ENCODE measurements around the gene SLC44A5. TPM values are rescaled to one million over a fixed set of nuclear protein-coding genes. Genes with fewer than 3 reads are reported as not detected.

SLC44A5 gene
- polyA plus RNA-seq, 2 of the 4 experiments (the other 2 are of a cell fraction): 0.10 to 1.5 TPM

DNA sequence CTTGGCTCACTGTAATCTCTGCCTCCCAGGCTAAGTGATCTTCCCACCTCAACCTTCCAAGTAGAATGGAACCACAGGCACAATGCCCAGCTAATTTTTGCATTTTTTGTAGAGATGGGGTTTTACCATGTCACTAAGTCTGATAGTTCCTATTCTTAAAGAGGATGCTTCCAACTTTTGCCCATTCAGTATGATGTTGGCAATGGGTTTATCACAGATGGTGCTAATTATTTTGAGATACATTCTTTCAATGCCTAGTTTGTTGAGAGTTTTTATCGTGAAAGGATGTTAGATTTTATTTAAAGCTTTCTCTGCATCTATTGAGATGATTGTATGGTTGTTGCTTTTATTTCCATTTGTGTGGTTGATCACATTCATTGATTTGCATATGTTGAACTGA is 103.9 kb downstream of the SLC44A5 start:
- DNase-seq (ENCODE audit: low read depth in 1 of 2, low spot score in 1 of 2): no peak
- ATAC-seq: no peak
- Histone ChIP-seq H3K4me2 (no peak overlapping the region), H3K4me1 (no peaks in the 10 kb centered on the region), H3K27ac (no peak overlapping the region), H3K4me3 (no peak overlapping the region), H3K9me3 (no peaks in the 10 kb centered on the region)
- ChIA-PET POLR2A (no interaction called here), CTCF (no interaction called here)
- WGBS (ENCODE audit: missing lambda C conversion rate): 5% methylated on average over 1 of the region's 1 CpG
- FAIRE-seq: no peak
- no peak for TF ChIP-seq POLR2A (IDR thresholded peaks at IDR 0.05; ENCODE audit: low read length)
- no peak for TF ChIP-seq HOXB13 (CRISPR knock-in tag; IDR thresholded peaks at IDR 0.05; ENCODE audit: low read depth)
- TF ChIP-seq ZC3H11A (IDR thresholded peaks at IDR 0.05): no peak
- TF ChIP-seq HMGXB4 (CRISPR knock-in tag; IDR thresholded peaks at IDR 0.05; ENCODE audit: borderline replicate concordance): no peak
- TF ChIP-seq MYC (IDR thresholded peaks at IDR 0.05; ENCODE audit: borderline replicate concordance, low read length): no peak
- TF ChIP-seq KDM1A (IDR thresholded peaks at IDR 0.05; ENCODE audit: low read depth): no peak
- TF ChIP-seq MAX (IDR thresholded peaks at IDR 0.05): no peak
- TF ChIP-seq SREBF2 (IDR thresholded peaks at IDR 0.05): no peak
- TF ChIP-seq TP53 (CRISPR knock-in tag; IDR thresholded peaks at IDR 0.05): no peak
- TF ChIP-seq CHD2 (IDR thresholded peaks at IDR 0.05; ENCODE audit: low read length, partially characterized antibody): no peak
- TF ChIP-seq NPAS2 (CRISPR knock-in tag; IDR thresholded peaks at IDR 0.05; ENCODE audit: borderline replicate concordance): no peak
- no peak for TF ChIP-seq E2F6 (IDR thresholded peaks at IDR 0.05; ENCODE audit: borderline replicate concordance, low read depth)
- TF ChIP-seq CBX2 (IDR thresholded peaks at IDR 0.05; ENCODE audit: borderline replicate concordance, low read depth): no peak

- CTCF ChIA-PET: no interaction called here
- Histone ChIP-seq H3K4me2 (no peak overlapping the region), H3K27ac (no peak overlapping the region), H3K9me3 (no peaks in the 10 kb centered on the region), H3K4me1 (no peaks in the 10 kb centered on the region), H3K4me3 (no peak overlapping the region)
- POLR2A ChIA-PET: no interaction called here
- no peak for DNase-seq (ENCODE audit: low read depth in 1 of 2, low spot score in 1 of 2)
- no peak for ATAC-seq
- WGBS (ENCODE audit: missing lambda C conversion rate): 21% methylated on average over 7 of the region's 7 CpGs
- TF ChIP-seq NPAS2 (CRISPR knock-in tag; IDR thresholded peaks at IDR 0.05; ENCODE audit: borderline replicate concordance) (no peak), PBX3 (IDR thresholded peaks at IDR 0.05) (no peak), EP300 (IDR thresholded peaks at IDR 0.05) (no peak), RAD21 (conservative IDR thresholded peaks at IDR 0.05 in 1 of 2, IDR thresholded peaks at IDR 0.05 in 1 of 2) (no peak), HOXA7 (CRISPR knock-in tag; IDR thresholded peaks at IDR 0.05) (no peak), USF2 (IDR thresholded peaks at IDR 0.05) (no peak), ZNF302 (CRISPR knock-in tag; IDR thresholded peaks at IDR 0.05) (no peak), HES2 (IDR thresholded peaks at IDR 0.05) (no peak), NFE2L2 (conservative IDR thresholded peaks at IDR 0.05; ENCODE audit: low read length) (no peak), GATA3 (IDR thresholded peaks at IDR 0.05; ENCODE audit: borderline replicate concordance) (no peak), RNF2 (IDR thresholded peaks at IDR 0.05; ENCODE audit: borderline replicate concordance, low read depth) (no peak), CTCF (IDR thresholded peaks at IDR 0.05) (no peak), MAZ (IDR thresholded peaks at IDR 0.05; ENCODE audit: borderline replicate concordance, low read depth, low read length) (no peak)
- FAIRE-seq: no peak
These were observed 107.5 kb downstream of the SLC44A5 start for GRCh38 chr1:75503221-75503974.
